GM21381 (cell line): ENCODE data around the gene KLK15.

Experiments
- ATAC-seq: cut with Tn5 transposase; IDR thresholded peaks from one replicate; pipeline ENCODE4 v1.9.1; 2021; ENCODE audit warnings: mild to moderate bottlenecking, moderate library complexity; ENCODE audit not compliant: unreplicated experiment

The KLK15 gene, protein sequence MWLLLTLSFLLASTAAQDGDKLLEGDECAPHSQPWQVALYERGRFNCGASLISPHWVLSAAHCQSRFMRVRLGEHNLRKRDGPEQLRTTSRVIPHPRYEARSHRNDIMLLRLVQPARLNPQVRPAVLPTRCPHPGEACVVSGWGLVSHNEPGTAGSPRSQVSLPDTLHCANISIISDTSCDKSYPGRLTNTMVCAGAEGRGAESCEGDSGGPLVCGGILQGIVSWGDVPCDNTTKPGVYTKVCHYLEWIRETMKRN

DNA sequence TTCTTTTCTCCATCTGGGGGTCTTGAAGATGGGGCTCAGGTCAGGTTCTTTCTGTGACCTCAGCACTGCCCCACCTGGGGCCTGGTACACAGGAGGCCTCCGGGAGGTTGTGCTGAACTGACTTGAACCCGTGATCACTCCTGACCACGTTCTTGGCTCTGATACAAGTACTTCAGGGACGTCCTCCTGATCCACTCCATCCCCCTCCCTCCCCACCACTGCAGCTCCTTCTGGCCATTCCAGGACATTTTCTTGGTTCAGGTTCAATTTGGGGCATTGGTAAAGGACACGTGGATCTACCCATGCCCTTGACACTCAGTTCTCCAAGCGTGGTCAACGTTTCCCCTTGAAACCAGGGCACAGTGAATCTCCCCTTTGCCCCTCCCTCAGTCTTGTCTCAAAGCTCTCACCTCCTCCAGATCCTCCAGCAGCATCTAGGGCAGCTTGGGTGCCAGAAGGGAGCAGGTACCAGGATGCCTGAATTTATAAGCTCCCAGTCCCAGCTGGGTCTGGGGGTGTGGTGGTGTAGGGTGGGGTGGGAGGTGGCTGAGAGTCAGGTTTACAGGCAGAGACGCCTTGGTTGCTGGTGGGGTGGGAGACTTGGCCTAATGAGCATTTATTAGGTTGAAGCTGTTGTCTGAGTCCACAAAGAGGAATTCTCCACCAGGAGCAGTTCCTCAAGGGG is at the start of gene KLK15:
KLK15 (minus strand) TSS at position 458 of the 685 bp plus-strand sequence. CDS start 2,082 bp downstream, outside the sequence.
- ATAC-seq: no peak

GRCh38 chr19:50882188-50882587 is 48.8 kb upstream of the KLK15 start:
- no peak for ATAC-seq

GRCh38 chr19:50880241-50880640 is 46.9 kb upstream of the KLK15 start:
- ATAC-seq: no peak

GRCh38 chr19:50878851-50879250 is 45.5 kb upstream of the KLK15 start:
- ATAC-seq: no peak

DNA sequence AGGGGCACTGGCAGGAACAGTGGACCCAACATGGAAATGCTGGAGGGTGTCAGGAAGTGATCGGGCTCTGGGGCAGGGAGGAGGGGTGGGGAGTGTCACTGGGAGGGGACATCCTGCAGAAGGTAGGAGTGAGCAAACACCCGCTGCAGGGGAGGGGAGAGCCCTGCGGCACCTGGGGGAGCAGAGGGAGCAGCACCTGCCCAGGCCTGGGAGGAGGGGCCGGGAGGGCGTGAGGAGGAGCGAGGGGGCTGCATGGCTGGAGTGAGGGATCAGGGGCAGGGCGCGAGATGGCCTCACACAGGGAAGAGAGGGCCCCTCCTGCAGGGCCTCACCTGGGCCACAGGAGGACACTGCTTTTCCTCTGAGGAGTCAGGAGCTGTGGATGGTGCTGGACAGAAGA is 44.0 kb upstream of the KLK15 start:
- no peak for ATAC-seq

DNA sequence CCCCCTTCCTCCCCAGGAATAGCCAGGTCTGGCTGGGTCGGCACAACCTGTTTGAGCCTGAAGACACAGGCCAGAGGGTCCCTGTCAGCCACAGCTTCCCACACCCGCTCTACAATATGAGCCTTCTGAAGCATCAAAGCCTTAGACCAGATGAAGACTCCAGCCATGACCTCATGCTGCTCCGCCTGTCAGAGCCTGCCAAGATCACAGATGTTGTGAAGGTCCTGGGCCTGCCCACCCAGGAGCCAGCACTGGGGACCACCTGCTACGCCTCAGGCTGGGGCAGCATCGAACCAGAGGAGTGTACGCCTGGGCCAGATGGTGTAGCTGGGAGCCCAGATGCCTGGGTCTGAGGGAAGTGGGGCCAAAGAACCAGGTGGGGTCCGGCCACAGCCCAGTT is 43.1 kb upstream of the KLK15 start:
- no peak for ATAC-seq

DNA sequence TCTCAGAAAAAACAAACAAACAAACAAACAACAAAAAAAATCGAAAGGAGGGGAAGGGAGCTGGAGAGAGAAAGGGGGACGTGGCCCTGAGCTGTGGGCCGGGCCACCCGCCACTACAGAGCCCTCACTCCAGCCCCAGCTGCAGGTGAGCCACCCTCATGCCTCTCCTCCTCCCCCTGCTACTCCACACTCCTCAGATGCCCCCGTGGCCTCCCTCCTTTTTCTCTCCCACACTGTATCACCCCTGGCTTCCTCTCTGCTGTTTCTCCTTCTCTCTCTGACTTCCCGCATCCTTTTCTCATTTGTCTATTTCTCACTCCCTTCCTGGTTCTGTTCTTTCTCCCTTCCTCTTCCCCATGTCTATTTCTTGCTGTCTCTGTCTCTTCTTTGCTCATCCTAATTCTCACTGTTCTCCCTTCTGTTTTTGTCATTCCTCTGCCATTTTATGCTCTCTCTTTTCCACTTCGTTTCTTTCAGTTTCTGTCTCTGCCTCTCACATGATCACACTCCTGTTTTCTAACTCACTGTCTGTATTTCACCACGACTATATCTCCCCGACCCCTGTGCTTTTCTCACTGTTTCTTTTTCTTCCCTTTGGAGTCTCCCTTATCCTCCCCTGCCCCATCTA is 42.5 kb upstream of the KLK15 start:
- ATAC-seq: no peak

GRCh38 chr19:50874211-50874610 is 40.8 kb upstream of the KLK15 start:
- no peak for ATAC-seq

DNA sequence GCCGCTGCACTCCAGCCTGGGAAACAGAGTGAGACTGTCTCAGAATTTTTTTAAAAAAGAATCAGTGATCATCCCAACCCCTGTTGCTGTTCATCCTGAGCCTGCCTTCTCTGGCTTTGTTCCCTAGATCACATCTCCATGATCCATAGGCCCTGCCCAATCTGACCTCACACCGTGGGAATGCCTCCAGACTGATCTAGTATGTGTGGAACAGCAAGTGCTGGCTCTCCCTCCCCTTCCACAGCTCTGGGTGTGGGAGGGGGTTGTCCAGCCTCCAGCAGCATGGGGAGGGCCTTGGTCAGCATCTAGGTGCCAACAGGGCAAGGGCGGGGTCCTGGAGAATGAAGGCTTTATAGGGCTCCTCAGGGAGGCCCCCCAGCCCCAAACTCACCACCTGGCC is 39.7 kb upstream of the KLK15 start, which contains the start of gene KLK2:
KLK2 (plus strand) TSS at position 384 of the 400 bp plus-strand sequence. CDS start 35 bp downstream, outside the sequence.
- no peak for ATAC-seq

DNA sequence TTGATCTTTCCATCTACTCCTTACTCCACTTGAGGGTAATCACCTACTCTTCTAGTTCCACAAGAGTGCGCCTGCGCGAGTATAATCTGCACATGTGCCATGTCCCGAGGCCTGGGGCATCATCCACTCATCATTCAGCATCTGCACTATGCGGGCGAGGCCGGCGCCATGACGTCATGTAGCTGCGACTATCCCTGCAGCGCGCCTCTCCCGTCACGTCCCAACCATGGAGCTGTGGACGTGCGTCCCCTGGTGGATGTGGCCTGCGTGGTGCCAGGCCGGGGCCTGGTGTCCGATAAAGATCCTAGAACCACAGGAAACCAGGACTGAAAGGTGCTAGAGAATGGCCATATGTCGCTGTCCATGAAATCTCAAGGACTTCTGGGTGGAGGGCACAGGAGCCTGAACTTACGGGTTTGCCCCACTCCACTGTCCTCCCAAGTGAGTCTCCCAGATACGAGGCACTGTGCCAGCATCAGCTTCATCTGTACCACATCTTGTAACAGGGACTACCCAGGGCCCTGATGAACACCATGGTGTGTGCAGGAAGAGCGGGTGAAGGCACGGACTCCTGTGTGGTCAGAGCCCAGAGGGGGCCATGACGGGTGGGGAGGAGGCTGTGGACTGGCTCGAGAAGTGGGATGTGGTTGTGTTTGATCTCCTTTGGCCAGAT is 37.2 kb upstream of the KLK15 start:
- ATAC-seq: no peak

DNA sequence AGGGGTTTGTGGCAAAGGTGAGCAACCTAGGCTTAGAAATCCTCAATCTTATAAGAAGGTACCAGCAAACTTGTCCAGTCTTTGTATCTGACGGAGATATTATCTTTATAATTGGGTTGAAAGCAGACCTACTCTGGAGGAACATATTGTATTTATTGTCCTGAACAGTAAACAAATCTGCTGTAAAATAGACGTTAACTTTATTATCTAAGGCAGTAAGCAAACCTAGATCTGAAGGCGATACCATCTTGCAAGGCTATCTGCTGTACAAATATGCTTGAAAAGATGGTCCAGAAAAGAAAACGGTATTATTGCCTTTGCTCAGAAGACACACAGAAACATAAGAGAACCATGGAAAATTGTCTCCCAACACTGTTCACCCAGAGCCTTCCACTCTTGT is 36.1 kb upstream of the KLK15 start:
- no peak for ATAC-seq

- no peak for ATAC-seq
Measured at GRCh38 chr19:50861496-50862286, 28.3 kb upstream of the KLK15 start.

- ATAC-seq: no peak
Measured at GRCh38 chr19:50861010-50861409, 27.6 kb upstream of the KLK15 start.

GRCh38 chr19:50859849-50860248 is 26.5 kb upstream of the KLK15 start:
- ATAC-seq: no peak

- no peak for ATAC-seq
Measured at GRCh38 chr19:50858886-50859285, 25.5 kb upstream of the KLK15 start.

DNA sequence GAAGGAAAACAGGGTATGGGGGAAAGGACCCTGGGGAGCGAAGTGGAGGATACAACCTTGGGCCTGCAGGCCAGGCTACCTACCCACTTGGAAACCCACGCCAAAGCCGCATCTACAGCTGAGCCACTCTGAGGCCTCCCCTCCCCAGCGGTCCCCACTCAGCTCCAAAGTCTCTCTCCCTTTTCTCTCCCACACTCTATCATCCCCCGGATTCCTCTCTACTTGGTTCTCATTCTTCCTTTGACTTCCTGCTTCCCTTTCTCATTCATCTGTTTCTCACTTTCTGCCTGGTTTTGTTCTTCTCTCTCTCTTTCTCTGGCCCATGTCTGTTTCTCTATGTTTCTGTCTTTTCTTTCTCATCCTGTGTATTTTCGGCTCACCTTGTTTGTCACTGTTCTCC is 24.0 kb upstream of the KLK15 start:
- no peak for ATAC-seq

- no peak for ATAC-seq
Measured at GRCh38 chr19:50854636-50855410, 21.4 kb upstream of the KLK15 start, which contains the start of gene KLK3. Gene KLK3, plus strand, starts transcription at chr19:50854915. Its CDS starts 41 bp downstream, at chr19:50854956.

- ATAC-seq: no peak
Measured at GRCh38 chr19:50851620-50852019, 18.2 kb upstream of the KLK15 start.

GRCh38 chr19:50850738-50851137 is 17.4 kb upstream of the KLK15 start:
- ATAC-seq: no peak
